Panc1 (cell line): Measurements from ENCODE around the gene RCOR2. TPM values are rescaled to one million over a fixed set of nuclear protein-coding genes. Genes with fewer than 3 reads are reported as not detected.

Source experiments
- ATAC-seq: fragments of 200-7000 bp; cut with Tn5 transposase; 2 replicates; pipeline ENCODE4 v1.9.1; 2020; ENCODE audit warnings: mild to moderate bottlenecking, moderate library complexity
- BruUV-seq: library from RNA; stranded (reverse); fragments of 400-500 nt; replicated peaks from 2 replicates; lab custom pipeline; 2021; lab: Mats Ljungman, UMichigan
- CTCF ChIA-PET: fragments of 300-600 bp; sonication (Branson Sonifier 250); formaldehyde crosslinking; loops from one replicate; lab custom pipeline; 2022; ENCODE audit warnings: antibody characterized with exemption; lab: Charles Lee
- POLR2A ChIA-PET: fragments of 300-600 bp; sonication (Branson Sonifier 250); formaldehyde crosslinking; loops from one replicate; lab custom pipeline; 2022; ENCODE audit warnings: antibody characterized with exemption; lab: Charles Lee
- DNase-seq: peaks from one replicate; pipeline ENCODE4 v3.0.0-alpha.2; 2010; ENCODE audit warnings: low read depth, low spot score
- H3K27ac ChIP-seq: 2 replicates; pipeline ENCODE4 v1.5.1; 2011; ENCODE audit warnings: mild to moderate bottlenecking, low read length, inconsistent platforms
- H3K27me3 ChIP-seq: fragments of 200-500 bp; sonication (Bioruptor generic); 2 replicates; pipeline ENCODE4 v1.6.0; 2014; ENCODE audit warnings: low read length, inconsistent platforms; ENCODE audit not compliant: control insufficient read depth, insufficient read depth
- H3K36me3 ChIP-seq: fragments of 200-500 bp; sonication (Bioruptor generic); 2 replicates; pipeline ENCODE4 v1.5.1; 2014; ENCODE audit warnings: inconsistent platforms, mild to moderate bottlenecking, low read length, moderate library complexity; ENCODE audit not compliant: control insufficient read depth, insufficient read depth
- H3K4me1 ChIP-seq: 2 replicates; pipeline ENCODE4 v1.5.1; 2011; ENCODE audit warnings: inconsistent platforms, mild to moderate bottlenecking, low read length, moderate library complexity; ENCODE audit not compliant: control insufficient read depth, insufficient read depth
- H3K4me3 ChIP-seq, 2 experiments: 2 replicates each; pipeline ENCODE4 v1.5.1; 2011 to 2012; ENCODE audit warnings: low read depth in 2 of 2, low read length in 2 of 2, mild to moderate bottlenecking in 2 of 2, inconsistent platforms in 1 of 2, moderate library complexity in 1 of 2
- H3K9me3 ChIP-seq: fragments of 200-500 bp; sonication (Bioruptor generic); 2 replicates; pipeline ENCODE4 v1.5.1; 2014; ENCODE audit warnings: low read depth, mild to moderate bottlenecking, inconsistent platforms, low read length, moderate library complexity; ENCODE audit not compliant: control insufficient read depth, insufficient read depth
- CTCF ChIP-seq: fragments of 450-650 bp; IDR thresholded peaks from 2 replicates; pipeline ENCODE4 v1.5.1; 2017; ENCODE audit warnings: mild to moderate bottlenecking
- POLR2AphosphoS5 ChIP-seq: IDR thresholded peaks from 2 replicates; pipeline ENCODE4 v1.6.1; 2012; ENCODE audit warnings: mild to moderate bottlenecking, low read depth, low read length, moderate library complexity
- REST ChIP-seq, 2 experiments: IDR thresholded peaks; 2 replicates each; pipeline ENCODE4 v1.6.1; 2011 to 2012; ENCODE audit warnings: low read depth in 2 of 2, control low read depth in 1 of 2, low read length in 1 of 2, mild to moderate bottlenecking in 1 of 2, moderate library complexity in 1 of 2; ENCODE audit not compliant: insufficient read depth in 1 of 2
- SIN3A ChIP-seq: IDR thresholded peaks from 2 replicates; pipeline ENCODE4 v1.6.1; 2012; ENCODE audit warnings: low read depth, mild to moderate bottlenecking, low read length, moderate library complexity, borderline replicate concordance; ENCODE audit not compliant: insufficient read depth
- TCF7L2 ChIP-seq: IDR thresholded peaks from 2 replicates; pipeline ENCODE4 v1.6.1; 2011; ENCODE audit warnings: mild to moderate bottlenecking, low read depth, low read length, inconsistent platforms
- in situ Hi-C: cut with HindIII; loops from 2 replicates; pipeline ENCODE4 v1.10.0; 2016; ENCODE audit warnings: low sequenced_read_pairs, low pct_unique_long_range_greater_than_20kb
- intact Hi-C: fragments of 100-400 bp; cut with micrococcal nuclease; formaldehyde crosslinking; loops from one replicate; pipeline ENCODE4 v1.10.0; 2022; ENCODE audit not compliant: unreplicated experiment
- total RNA-seq: library from RNA; stranded (reverse); gene quantifications from one replicate; pipeline ENCODE4 v1.2.1, GENCODE V29; 2021; ENCODE audit not compliant: unreplicated experiment

The RCOR2 gene
- total RNA-seq, 1 experiment from 2014 or later, result 10.2 TPM

GRCh38 chr11:63952570-63952969 lies 35.6 kb upstream of the RCOR2 start:
- H3K9me3 ChIP-seq, result no peaks in the 10 kb centered on the region
- intact Hi-C loops (no loop called here), in situ Hi-C loops (no loop called here)
- no peak overlapping the region for H3K27ac ChIP-seq
- CTCF ChIA-PET, result interaction anchor here (0.6 kb wide), 1 partner anchor 195 kb away, joined by 4 read pairs; no protein-coding TSS in a partner anchor
- no peaks in the 10 kb centered on the region for H3K4me1 ChIP-seq
- BruUV-seq, result no TSS peak
- peaks cover 10% of the 10 kb centered on the region; the same call in 1 of the 2 replicates for H3K36me3 ChIP-seq
- H3K27me3 ChIP-seq, result no peaks in the 10 kb centered on the region
- no peak overlapping the region for H3K4me3 ChIP-seq
- TF ChIP-seq REST (IDR thresholded peaks at IDR 0.05; ENCODE audit: insufficient read depth in 1 of 2, low read depth in 2 of 2, low read length in 1 of 2), result no peak
- no peak for TF ChIP-seq SIN3A
- TF ChIP-seq CTCF, result no peak
- TF ChIP-seq POLR2AphosphoS5, result no peak
- TF ChIP-seq TCF7L2, result no peak
- ATAC-seq, result no peak
- no peak for DNase-seq
- POLR2A ChIA-PET, result interaction anchor here (0.6 kb wide), 1 partner anchor 120 kb away, joined by 18 read pairs; no protein-coding TSS in a partner anchor

- no peak for TF ChIP-seq POLR2AphosphoS5
- TF ChIP-seq REST (IDR thresholded peaks at IDR 0.05; ENCODE audit: insufficient read depth in 1 of 2, low read depth in 2 of 2, low read length in 1 of 2), result no peak
- no peak for TF ChIP-seq TCF7L2
- TF ChIP-seq CTCF, result no peak
- TF ChIP-seq SIN3A, result no peak
- BruUV-seq, result no TSS peak
- intact Hi-C loops (no loop called here), in situ Hi-C loops (no loop called here)
- DNase-seq (no peak), ATAC-seq (no peak)
- peaks cover 10% of the 10 kb centered on the region; the same call in 1 of the 2 replicates for H3K36me3 ChIP-seq
- H3K4me1 ChIP-seq, result no peaks in the 10 kb centered on the region
- H3K9me3 ChIP-seq, result no peaks in the 10 kb centered on the region
- no peaks in the 10 kb centered on the region for H3K27me3 ChIP-seq
- ChIA-PET CTCF (interaction anchor here (0.6 kb wide), 1 partner anchor 195 kb away, joined by 4 read pairs; no protein-coding TSS in a partner anchor), POLR2A (interaction anchor here (0.6 kb wide), 1 partner anchor 120 kb away, joined by 18 read pairs; no protein-coding TSS in a partner anchor)
- H3K27ac ChIP-seq, result no peak overlapping the region
- H3K4me3 ChIP-seq, result no peak overlapping the region
Measured at GRCh38 chr11:63951779-63952536, 35.0 kb upstream of the RCOR2 start.
